Measurements from ENCODE around the gene FAM78A. TPM values are rescaled to one million over a fixed set of nuclear protein-coding genes. Genes with fewer than 3 reads are reported as not detected.

FAM78A gene, protein sequence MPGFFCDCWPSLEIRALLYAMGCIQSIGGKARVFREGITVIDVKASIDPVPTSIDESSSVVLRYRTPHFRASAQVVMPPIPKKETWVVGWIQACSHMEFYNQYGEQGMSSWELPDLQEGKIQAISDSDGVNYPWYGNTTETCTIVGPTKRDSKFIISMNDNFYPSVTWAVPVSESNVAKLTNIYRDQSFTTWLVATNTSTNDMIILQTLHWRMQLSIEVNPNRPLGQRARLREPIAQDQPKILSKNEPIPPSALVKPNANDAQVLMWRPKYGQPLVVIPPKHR
- 14.9 TPM for total RNA-seq (ENCODE audit: unreplicated experiment)
- long read RNA-seq, partial matches to known transcripts: 0 of 1 reads
- long read RNA-seq, other reads (novel, unspliced or antisense): 1 of 1 reads

DNA sequence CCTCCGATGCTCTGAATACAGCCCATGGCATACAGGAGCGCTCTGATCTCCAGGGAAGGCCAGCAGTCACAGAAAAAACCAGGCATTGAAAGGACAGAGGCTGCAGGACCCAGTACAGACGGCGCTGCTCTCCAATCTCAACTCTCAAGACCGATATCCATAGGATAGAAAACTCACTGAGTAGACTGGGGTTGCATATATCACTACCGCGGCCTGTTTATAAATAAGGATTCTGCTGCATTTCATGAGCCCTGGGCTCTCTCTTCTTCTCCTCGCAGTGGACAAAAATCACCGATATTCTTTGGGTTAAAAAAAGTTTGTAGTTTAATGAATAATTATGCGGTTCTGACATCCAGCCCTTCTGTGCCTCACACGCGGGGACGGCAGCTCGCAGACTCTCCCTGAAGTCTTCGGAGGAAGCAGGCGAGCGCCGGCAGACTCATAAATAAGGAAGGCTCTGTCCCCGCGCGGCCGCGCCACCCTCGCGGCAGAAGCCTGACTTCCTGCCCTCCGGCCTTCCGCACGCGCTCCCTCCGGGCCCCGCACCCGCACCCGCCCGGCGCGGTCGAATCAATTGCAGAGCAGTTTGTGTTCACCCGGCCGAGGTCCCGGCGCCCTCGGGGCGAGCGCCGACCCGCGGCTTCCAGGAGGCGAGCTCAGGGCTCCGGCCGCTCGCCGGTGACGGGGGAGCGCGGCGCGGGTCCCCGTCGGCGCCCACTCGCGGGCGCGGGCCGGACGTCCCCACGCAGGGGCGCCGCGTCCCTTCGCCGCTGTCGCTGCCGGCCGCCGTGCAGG, at the start of gene FAM78A:
Gene FAM78A (minus strand): TSS at position 417 of the 795 bp plus-strand sequence. CDS start 331 bp downstream, at position 86.
- DNase-seq: peak; percentile 63
- peaks cover 26% of the 10 kb centered on the region for H3K4me1 Mint-ChIP-seq (ENCODE audit: low read depth, unreplicated experiment)
- no peaks in the 10 kb centered on the region for H3K36me3 Mint-ChIP-seq (ENCODE audit: unreplicated experiment)
- peaks cover 7% of the 10 kb centered on the region for H3K27me3 Mint-ChIP-seq (ENCODE audit: unreplicated experiment)
- peak within 1 kb of the TSS; percentile 92 for H3K4me3 Mint-ChIP-seq (ENCODE audit: unreplicated experiment)
- H3K9me3 Mint-ChIP-seq (ENCODE audit: unreplicated experiment): peaks cover 6% of the 10 kb centered on the region
- no peak within 1 kb of the TSS for H3K27ac Mint-ChIP-seq (ENCODE audit: unreplicated experiment)
- TF ChIP-seq, protein P1, sequence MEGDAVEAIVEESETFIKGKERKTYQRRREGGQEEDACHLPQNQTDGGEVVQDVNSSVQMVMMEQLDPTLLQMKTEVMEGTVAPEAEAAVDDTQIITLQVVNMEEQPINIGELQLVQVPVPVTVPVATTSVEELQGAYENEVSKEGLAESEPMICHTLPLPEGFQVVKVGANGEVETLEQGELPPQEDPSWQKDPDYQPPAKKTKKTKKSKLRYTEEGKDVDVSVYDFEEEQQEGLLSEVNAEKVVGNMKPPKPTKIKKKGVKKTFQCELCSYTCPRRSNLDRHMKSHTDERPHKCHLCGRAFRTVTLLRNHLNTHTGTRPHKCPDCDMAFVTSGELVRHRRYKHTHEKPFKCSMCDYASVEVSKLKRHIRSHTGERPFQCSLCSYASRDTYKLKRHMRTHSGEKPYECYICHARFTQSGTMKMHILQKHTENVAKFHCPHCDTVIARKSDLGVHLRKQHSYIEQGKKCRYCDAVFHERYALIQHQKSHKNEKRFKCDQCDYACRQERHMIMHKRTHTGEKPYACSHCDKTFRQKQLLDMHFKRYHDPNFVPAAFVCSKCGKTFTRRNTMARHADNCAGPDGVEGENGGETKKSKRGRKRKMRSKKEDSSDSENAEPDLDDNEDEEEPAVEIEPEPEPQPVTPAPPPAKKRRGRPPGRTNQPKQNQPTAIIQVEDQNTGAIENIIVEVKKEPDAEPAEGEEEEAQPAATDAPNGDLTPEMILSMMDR (IDR thresholded peaks at IDR 0.05; ENCODE audit: partially characterized antibody, unreplicated experiment): no peak

DNA sequence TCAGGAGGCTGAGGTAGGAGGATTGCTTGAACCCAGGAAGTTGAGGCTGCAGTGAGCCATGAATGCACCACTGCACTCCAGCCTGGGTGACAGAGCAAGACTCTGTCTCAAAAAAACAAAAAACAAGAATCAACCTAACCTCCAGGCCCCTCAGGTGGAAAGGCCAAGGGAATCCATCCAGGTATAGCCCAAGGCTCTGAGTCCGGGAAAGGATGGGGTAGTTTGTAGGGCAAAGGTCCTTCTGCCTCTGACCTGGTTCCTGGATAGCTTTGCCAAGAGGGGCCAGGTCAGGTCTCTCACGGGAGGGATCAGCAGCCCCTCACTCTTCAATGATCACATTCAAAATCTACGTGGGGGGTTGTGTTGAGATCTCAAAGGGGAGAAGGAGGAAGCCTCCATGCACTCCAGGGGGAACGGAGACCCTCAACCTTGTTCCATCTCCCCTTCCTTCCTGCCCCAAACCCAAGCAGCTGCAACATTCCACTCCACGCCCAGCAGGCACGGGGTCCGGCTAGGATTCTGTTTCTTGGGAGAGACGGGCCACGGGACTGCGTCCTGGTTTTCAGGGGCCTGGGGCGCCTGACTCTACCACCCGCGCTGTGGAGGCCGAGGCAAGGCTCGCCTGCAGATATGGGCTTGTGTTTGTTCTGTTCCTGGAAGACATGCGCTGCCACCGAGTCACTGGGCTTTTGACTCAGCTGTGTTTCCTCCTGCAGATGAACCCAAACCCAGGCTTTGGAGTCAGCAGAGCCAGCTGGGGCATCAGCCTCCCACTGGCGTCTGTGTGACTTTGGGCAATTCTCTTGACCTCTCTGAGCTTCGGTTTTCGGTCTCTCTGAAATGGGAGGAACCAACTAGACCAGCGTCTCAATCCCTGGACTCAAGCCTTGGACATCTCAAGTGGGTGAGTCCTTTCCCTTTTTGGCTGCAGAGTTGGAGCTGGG, 48.7 kb upstream of the FAM78A start:
- peaks cover 2% of the 10 kb centered on the region for H3K4me1 Mint-ChIP-seq (ENCODE audit: low read depth, unreplicated experiment)
- TF ChIP-seq, protein P1 (IDR thresholded peaks at IDR 0.05; ENCODE audit: partially characterized antibody, unreplicated experiment): no peak
- H3K27ac Mint-ChIP-seq (ENCODE audit: unreplicated experiment): no peak overlapping the region
- H3K9me3 Mint-ChIP-seq (ENCODE audit: unreplicated experiment): peaks cover 2% of the 10 kb centered on the region
- no peak overlapping the region for H3K4me3 Mint-ChIP-seq (ENCODE audit: unreplicated experiment)
- H3K27me3 Mint-ChIP-seq (ENCODE audit: unreplicated experiment): peaks cover 3% of the 10 kb centered on the region
- DNase-seq: no peak
- H3K36me3 Mint-ChIP-seq (ENCODE audit: unreplicated experiment): no peaks in the 10 kb centered on the region

DNA sequence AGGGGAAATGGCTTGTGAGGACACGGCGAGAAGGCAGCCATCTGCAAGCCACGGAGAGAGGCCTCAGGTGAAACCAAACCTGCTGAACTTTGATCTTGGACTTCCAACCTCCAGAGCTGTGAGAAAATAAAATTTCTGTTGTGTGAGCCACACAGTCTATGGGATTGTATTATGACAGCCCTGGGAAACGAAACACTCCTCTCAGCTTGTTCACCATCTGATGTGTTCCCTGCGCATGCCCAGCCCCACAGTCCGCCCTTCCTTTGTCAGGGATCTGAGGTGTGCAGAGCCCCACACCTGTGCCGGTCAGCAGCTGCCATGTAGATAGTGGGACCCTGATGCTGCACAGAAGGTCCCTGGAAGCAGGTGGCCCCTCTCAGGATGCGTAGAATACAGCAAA, 47.3 kb upstream of the FAM78A start:
- Mint-ChIP-seq H3K9me3 (ENCODE audit: unreplicated experiment) (peaks cover 5% of the 10 kb centered on the region), H3K4me1 (ENCODE audit: low read depth, unreplicated experiment) (no peaks in the 10 kb centered on the region), H3K4me3 (ENCODE audit: unreplicated experiment) (no peak overlapping the region), H3K27ac (ENCODE audit: unreplicated experiment) (no peak overlapping the region), H3K36me3 (ENCODE audit: unreplicated experiment) (no peaks in the 10 kb centered on the region), H3K27me3 (ENCODE audit: unreplicated experiment) (peaks cover 6% of the 10 kb centered on the region)
- TF ChIP-seq, protein P1 (IDR thresholded peaks at IDR 0.05; ENCODE audit: partially characterized antibody, unreplicated experiment): no peak
- no peak for DNase-seq

DNA sequence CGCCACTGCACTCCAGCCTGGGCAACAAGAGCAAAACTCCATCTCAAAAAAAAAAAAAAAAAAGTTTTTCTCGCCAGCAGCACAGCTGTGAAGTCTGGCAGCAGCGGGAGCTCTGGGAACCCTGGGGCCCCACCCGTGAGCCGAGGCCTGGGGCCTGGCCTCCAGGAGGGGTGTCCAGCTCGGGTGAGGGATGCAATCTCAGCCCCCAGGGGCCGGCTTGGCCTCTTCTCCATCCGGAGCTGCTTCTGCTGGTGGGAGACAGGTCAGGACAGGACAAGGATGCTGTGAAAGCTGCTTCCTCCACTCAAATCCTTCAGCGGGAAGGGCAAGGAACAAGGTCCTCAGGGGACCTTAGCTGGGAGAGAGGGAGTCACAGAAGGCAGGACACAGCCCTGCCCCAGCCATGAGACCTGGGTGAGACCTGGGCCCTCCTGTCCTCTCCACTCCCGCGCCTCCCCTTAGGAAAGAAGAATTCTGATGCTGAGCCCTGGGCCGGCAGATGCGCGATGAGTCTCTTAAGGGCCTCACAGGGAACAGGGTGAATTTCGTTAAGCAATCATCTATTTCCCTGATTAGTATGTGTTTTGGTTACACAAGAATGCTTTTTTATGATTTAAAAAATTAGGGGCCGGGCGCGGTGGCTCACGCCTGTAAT, 43.8 kb upstream of the FAM78A start:
- peaks cover 12% of the 10 kb centered on the region for H3K27me3 Mint-ChIP-seq (ENCODE audit: unreplicated experiment)
- TF ChIP-seq, protein P1 (IDR thresholded peaks at IDR 0.05; ENCODE audit: partially characterized antibody, unreplicated experiment): no peak
- H3K9me3 Mint-ChIP-seq (ENCODE audit: unreplicated experiment): peaks cover 17% of the 10 kb centered on the region
- peak overlapping the region; percentile 33 for H3K27ac Mint-ChIP-seq (ENCODE audit: unreplicated experiment)
- no peaks in the 10 kb centered on the region for H3K36me3 Mint-ChIP-seq (ENCODE audit: unreplicated experiment)
- H3K4me1 Mint-ChIP-seq (ENCODE audit: low read depth, unreplicated experiment): peaks cover 5% of the 10 kb centered on the region
- H3K4me3 Mint-ChIP-seq (ENCODE audit: unreplicated experiment): no peak overlapping the region
- DNase-seq: no peak

All from glutamatergic neuron (in vitro differentiated cells).